ENCODE measurements around the gene SLC39A11.

Gene SLC39A11

GRCh38 chr17:72603420-72604242, 488.9 kb downstream of the SLC39A11 start:
- DNase-seq = peak; percentile 13

- DNase-seq = peak; percentile 49 to 54
Observed at GRCh38 chr17:72602517-72603419, 489.7 kb downstream of the SLC39A11 start.

- no peak for DNase-seq
Observed at GRCh38 chr17:72600934-72601333, 491.6 kb downstream of the SLC39A11 start.

GRCh38 chr17:72599891-72600290, 492.6 kb downstream of the SLC39A11 start:
- peak in 1 of 2 experiments; percentile 13 for DNase-seq

- DNase-seq = no peak
Observed at GRCh38 chr17:72598695-72599094, 493.8 kb downstream of the SLC39A11 start.

- DNase-seq = no peak
Observed at GRCh38 chr17:72597354-72598087, 495.0 kb downstream of the SLC39A11 start.
